Keratinocyte (primary cell): ENCODE measurements around the gene FAT2.

Source experiments
- EZH2 ChIP-seq: IDR thresholded peaks from one replicate; pipeline ENCODE4 v1.6.1; 2012; ENCODE audit warnings: inconsistent platforms, mild to moderate bottlenecking, low read length, moderate library complexity
- TF ChIP-seq, protein P1 (sequence below), 3 experiments: IDR thresholded peaks in 1 of 3; conservative IDR thresholded peaks in 1 of 3; optimal IDR thresholded peaks in 1 of 3; 2 replicates in 2 of 3; 3 replicates in 1 of 3; pipeline versions ENCODE3 to v1.5.1; 2011; ENCODE audit warnings: low read length in 3 of 3, mild to moderate bottlenecking in 3 of 3, moderate library complexity in 2 of 3, control low read depth in 1 of 3, inconsistent platforms in 1 of 3; ENCODE audit not compliant: insufficient read depth in 2 of 3; ENCODE audit errors: extremely low read depth in 1 of 3

DNA sequence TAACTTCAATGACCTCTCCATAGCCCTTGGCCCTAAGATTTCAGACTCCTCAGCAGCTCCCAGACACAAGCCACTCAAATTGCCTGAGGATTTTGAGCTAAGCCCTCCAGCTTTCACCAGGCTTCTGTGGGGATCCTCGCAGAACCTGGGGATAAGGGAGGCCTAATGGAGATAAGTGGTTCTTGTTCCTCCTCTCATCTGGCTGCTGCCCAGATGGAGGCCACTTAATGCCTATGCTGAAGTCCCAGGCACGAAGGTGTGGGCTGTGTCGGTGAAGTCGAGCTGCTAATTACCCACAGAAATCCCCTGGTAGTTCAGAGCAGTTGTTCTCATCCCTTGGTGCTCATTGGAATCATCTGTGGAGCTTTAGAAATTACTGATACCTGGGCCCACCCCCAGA lies 10.3 kb upstream of the FAT2 start:
- TF ChIP-seq, protein P1, sequence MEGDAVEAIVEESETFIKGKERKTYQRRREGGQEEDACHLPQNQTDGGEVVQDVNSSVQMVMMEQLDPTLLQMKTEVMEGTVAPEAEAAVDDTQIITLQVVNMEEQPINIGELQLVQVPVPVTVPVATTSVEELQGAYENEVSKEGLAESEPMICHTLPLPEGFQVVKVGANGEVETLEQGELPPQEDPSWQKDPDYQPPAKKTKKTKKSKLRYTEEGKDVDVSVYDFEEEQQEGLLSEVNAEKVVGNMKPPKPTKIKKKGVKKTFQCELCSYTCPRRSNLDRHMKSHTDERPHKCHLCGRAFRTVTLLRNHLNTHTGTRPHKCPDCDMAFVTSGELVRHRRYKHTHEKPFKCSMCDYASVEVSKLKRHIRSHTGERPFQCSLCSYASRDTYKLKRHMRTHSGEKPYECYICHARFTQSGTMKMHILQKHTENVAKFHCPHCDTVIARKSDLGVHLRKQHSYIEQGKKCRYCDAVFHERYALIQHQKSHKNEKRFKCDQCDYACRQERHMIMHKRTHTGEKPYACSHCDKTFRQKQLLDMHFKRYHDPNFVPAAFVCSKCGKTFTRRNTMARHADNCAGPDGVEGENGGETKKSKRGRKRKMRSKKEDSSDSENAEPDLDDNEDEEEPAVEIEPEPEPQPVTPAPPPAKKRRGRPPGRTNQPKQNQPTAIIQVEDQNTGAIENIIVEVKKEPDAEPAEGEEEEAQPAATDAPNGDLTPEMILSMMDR (optimal IDR thresholded peaks at IDR 0.05 in 1 of 3, IDR thresholded peaks at IDR 0.05 in 1 of 3, conservative IDR thresholded peaks at IDR 0.05 in 1 of 3; ENCODE audit: extremely low read depth in 1 of 3, insufficient read depth in 2 of 3, low read length in 3 of 3), result no peak
- TF ChIP-seq EZH2, result no peak
